Measurements from ENCODE around the gene THSD4. TPM values are rescaled to one million over a fixed set of nuclear protein-coding genes. Genes with fewer than 3 reads are reported as not detected.

Gene THSD4
- total RNA-seq, 1 experiment from 2014 or later = 36.3 TPM

- Mint-ChIP-seq H3K4me1 (ENCODE audit: insufficient read depth, unreplicated experiment) (no peaks in the 10 kb centered on the region), H3K36me3 (ENCODE audit: insufficient read depth, unreplicated experiment) (peaks cover 7% of the 10 kb centered on the region), H3K27ac (ENCODE audit: low read depth, unreplicated experiment) (no peak overlapping the region), H3K4me3 (ENCODE audit: unreplicated experiment) (no peak overlapping the region), H3K9me3 (ENCODE audit: unreplicated experiment) (no peaks in the 10 kb centered on the region), H3K27me3 (ENCODE audit: insufficient read depth, unreplicated experiment) (no peaks in the 10 kb centered on the region)
- intact Hi-C loops (cut with micrococcal nuclease) = no loop called here
- ChIA-PET CTCF (interaction anchor here (1.2 kb wide), 1 partner anchor 20 kb away, joined by 3 read pairs; no protein-coding TSS in a partner anchor), POLR2A (interaction anchor here (0.5 to 0.8 kb wide), 2 partner anchors 39 to 110 kb away, joined by 3 read pairs; no protein-coding TSS in a partner anchor)
- TF ChIP-seq, protein P1, sequence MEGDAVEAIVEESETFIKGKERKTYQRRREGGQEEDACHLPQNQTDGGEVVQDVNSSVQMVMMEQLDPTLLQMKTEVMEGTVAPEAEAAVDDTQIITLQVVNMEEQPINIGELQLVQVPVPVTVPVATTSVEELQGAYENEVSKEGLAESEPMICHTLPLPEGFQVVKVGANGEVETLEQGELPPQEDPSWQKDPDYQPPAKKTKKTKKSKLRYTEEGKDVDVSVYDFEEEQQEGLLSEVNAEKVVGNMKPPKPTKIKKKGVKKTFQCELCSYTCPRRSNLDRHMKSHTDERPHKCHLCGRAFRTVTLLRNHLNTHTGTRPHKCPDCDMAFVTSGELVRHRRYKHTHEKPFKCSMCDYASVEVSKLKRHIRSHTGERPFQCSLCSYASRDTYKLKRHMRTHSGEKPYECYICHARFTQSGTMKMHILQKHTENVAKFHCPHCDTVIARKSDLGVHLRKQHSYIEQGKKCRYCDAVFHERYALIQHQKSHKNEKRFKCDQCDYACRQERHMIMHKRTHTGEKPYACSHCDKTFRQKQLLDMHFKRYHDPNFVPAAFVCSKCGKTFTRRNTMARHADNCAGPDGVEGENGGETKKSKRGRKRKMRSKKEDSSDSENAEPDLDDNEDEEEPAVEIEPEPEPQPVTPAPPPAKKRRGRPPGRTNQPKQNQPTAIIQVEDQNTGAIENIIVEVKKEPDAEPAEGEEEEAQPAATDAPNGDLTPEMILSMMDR (IDR thresholded peaks at IDR 0.05; ENCODE audit: unreplicated experiment) = no peak
- DNase-seq (ENCODE audit: unreplicated experiment) = no peak
- BruUV-seq (replicated peaks) = no TSS peak
Observed at GRCh38 chr15:71512682-71513006, 397.4 kb downstream of the THSD4 start.

- Mint-ChIP-seq H3K4me1 (ENCODE audit: insufficient read depth, unreplicated experiment) (peaks cover 6% of the 10 kb centered on the region), H3K27ac (ENCODE audit: low read depth, unreplicated experiment) (no peak overlapping the region)
- BruUV-seq (replicated peaks) = no TSS peak
Observed at GRCh38 chr15:71515375-71516186, 400.3 kb downstream of the THSD4 start.

GRCh38 chr15:71517751-71518150 lies 402.5 kb downstream of the THSD4 start:
- ChIA-PET POLR2A (no interaction called here), CTCF (interaction anchor here (0.7 kb wide), 1 partner anchor 47 kb away, joined by 3 read pairs; no protein-coding TSS in a partner anchor)
- Mint-ChIP-seq H3K27ac (ENCODE audit: low read depth, unreplicated experiment) (no peak overlapping the region), H3K36me3 (ENCODE audit: insufficient read depth, unreplicated experiment) (peaks cover 11% of the 10 kb centered on the region), H3K9me3 (ENCODE audit: unreplicated experiment) (no peaks in the 10 kb centered on the region), H3K4me1 (ENCODE audit: insufficient read depth, unreplicated experiment) (peaks cover 6% of the 10 kb centered on the region), H3K4me3 (ENCODE audit: unreplicated experiment) (no peak overlapping the region), H3K27me3 (ENCODE audit: insufficient read depth, unreplicated experiment) (no peaks in the 10 kb centered on the region)
- TF ChIP-seq, protein P1 (IDR thresholded peaks at IDR 0.05; ENCODE audit: unreplicated experiment) = no peak
- no TSS peak for BruUV-seq (replicated peaks)
- no peak for DNase-seq (ENCODE audit: unreplicated experiment)
- intact Hi-C loops (cut with micrococcal nuclease) = no loop called here

More at GRCh38 chr15:71515375-71516186, 400.3 kb downstream of the THSD4 start:
- H3K27me3 Mint-ChIP-seq (ENCODE audit: insufficient read depth, unreplicated experiment) = no peaks in the 10 kb centered on the region
- TF ChIP-seq, protein P1 (IDR thresholded peaks at IDR 0.05; ENCODE audit: unreplicated experiment) = no peak
- peaks cover 10% of the 10 kb centered on the region for H3K36me3 Mint-ChIP-seq (ENCODE audit: insufficient read depth, unreplicated experiment)
- DNase-seq (ENCODE audit: unreplicated experiment) = no peak
- no peaks in the 10 kb centered on the region for H3K9me3 Mint-ChIP-seq (ENCODE audit: unreplicated experiment)
- no peak overlapping the region for H3K4me3 Mint-ChIP-seq (ENCODE audit: unreplicated experiment)
- intact Hi-C loops (cut with micrococcal nuclease) = no loop called here
- ChIA-PET CTCF (no interaction called here), POLR2A (no interaction called here)

- DNase-seq (ENCODE audit: unreplicated experiment) = no peak
- BruUV-seq (replicated peaks) = no TSS peak
- TF ChIP-seq, protein P1 (IDR thresholded peaks at IDR 0.05; ENCODE audit: unreplicated experiment) = no peak
- Mint-ChIP-seq H3K27me3 (ENCODE audit: insufficient read depth, unreplicated experiment) (no peaks in the 10 kb centered on the region), H3K36me3 (ENCODE audit: insufficient read depth, unreplicated experiment) (peaks cover 11% of the 10 kb centered on the region), H3K4me1 (ENCODE audit: insufficient read depth, unreplicated experiment) (peaks cover 6% of the 10 kb centered on the region), H3K9me3 (ENCODE audit: unreplicated experiment) (no peaks in the 10 kb centered on the region), H3K4me3 (ENCODE audit: unreplicated experiment) (no peak overlapping the region), H3K27ac (ENCODE audit: low read depth, unreplicated experiment) (no peak overlapping the region)
- intact Hi-C loops (cut with micrococcal nuclease) = no loop called here
- POLR2A ChIA-PET = no interaction called here
- CTCF ChIA-PET = interaction anchor here (0.6 to 0.7 kb wide), 2 partner anchors 69 to 71 kb away, joined by 3 to 5 read pairs; no protein-coding TSS in a partner anchor
Observed at GRCh38 chr15:71518661-71519060, 403.4 kb downstream of the THSD4 start.

Measured in MCF 10A (cell line).